ENCODE data around the gene ZNF358.
"Not testable (repeated sequence)": the region's sequence is repeated elsewhere in the genome, so short reads cannot be mapped to it uniquely, and the experiment has no call there.

ZNF358 gene

DNA sequence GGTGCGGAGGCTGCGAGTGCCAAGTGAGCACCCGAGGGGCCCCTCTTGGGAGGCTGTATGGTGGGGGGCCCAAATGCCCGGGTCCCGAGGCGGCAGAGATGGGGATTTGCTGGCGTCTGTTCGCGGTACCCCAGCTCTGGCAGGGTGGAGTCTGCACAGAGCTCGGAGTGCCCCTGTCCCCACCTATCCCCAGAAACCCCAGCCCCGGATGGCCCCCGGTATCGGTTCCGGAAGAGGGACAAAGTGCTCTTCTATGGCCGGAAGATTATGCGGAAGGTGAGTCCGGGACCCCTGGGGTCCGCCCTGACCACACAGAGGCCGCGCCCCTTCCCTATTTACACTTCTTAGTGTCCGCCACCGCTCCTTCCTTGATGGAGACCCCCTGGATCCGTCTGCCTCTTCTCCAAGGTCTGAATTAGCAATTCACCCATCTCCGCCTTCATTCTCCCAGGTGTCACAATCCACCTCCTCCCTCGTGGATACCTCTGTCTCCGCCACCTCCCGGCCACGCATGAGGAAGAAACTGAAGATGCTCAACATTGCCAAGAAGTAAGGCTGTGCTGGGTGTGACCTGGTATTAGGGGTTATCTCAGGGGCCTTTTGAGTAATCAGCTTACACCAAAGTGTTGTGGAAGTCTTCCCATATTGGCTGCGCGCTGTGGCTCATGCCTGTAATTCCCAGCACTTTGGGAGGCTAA, 20.2 kb downstream of the ZNF358 start:
- no CpG with 5 or more reads among the region's 30 CpGs for WGBS, 2 donors (ENCODE audit: extremely low coverage in 2 of 2, insufficient read length in 2 of 2, insufficient replicate concordance in 1 of 2)
- Histone ChIP-seq H2BK15ac (ENCODE audit: low read length) (no peak overlapping the region), H4K8ac (ENCODE audit: low read depth, low read length) (no peak overlapping the region), H3K4me2 (ENCODE audit: insufficient read depth, low read length, poor library complexity, severe bottlenecking) (peak overlapping the region; percentile 76), H3K27ac (replicated peaks; ENCODE audit: low read length) (no peak overlapping the region), H3K14ac (ENCODE audit: low read length) (peak overlapping the region; percentile 39), H2BK5ac (ENCODE audit: low read length) (peak overlapping the region; percentile 98), H3K4me1 (ENCODE audit: control insufficient read depth in 2 of 2, insufficient read depth in 1 of 2, low read depth in 1 of 2, low read length in 2 of 2) (peaks cover 3 to 8% of the 10 kb centered on the region in 2 donors), H2BK12ac (ENCODE audit: low read length) (no peak overlapping the region), H2BK120ac (ENCODE audit: low read depth, low read length) (peak overlapping the region; percentile 61), H3K79me1 (ENCODE audit: low read depth, low read length) (peaks cover 4% of the 10 kb centered on the region), H3K9me3 (replicated peaks in 1 of 2; ENCODE audit: control insufficient read depth in 2 of 2, insufficient read depth in 1 of 2, low read depth in 1 of 2, low read length in 2 of 2) (no peaks in the 10 kb centered on the region), H3K27me3 (ENCODE audit: control insufficient read depth in 3 of 3, insufficient read depth in 3 of 3, low read depth in 1 of 3, low read length in 3 of 3) (no peaks in the 10 kb centered on the region), H3K36me3 (replicated peaks in 1 of 2; ENCODE audit: control insufficient read depth in 2 of 2, insufficient read depth in 2 of 2, low read length in 2 of 2) (peaks cover 16 to 18% of the 10 kb centered on the region in 2 donors), H3K9ac (ENCODE audit: low read depth, low read length, poor library complexity) (peak overlapping the region; percentile 78), H3K4ac (ENCODE audit: low read length) (no peak overlapping the region), H3K23ac (ENCODE audit: low read depth, low read length, poor library complexity) (peak overlapping the region; percentile 95), H4K91ac (ENCODE audit: low read depth, low read length, poor library complexity) (no peak overlapping the region), H2AK5ac (ENCODE audit: low read depth, low read length) (peak overlapping the region; percentile 99), H3K4me3 (ENCODE audit: low read length in 2 of 2) (peak overlapping the region; percentile 89 to 100), H3K18ac (ENCODE audit: low read length) (peak overlapping the region; percentile 95), H2AFZ (ENCODE audit: low read length) (peak overlapping the region; percentile 97)
- DNase-seq (ENCODE audit: low spot score), result no peak

GRCh38 chr19:7538990-7539389, 23.1 kb downstream of the ZNF358 start:
- not testable (repeated sequence) for H3K14ac ChIP-seq (ENCODE audit: low read length); H3K4me2 ChIP-seq (ENCODE audit: insufficient read depth, low read length, poor library complexity, severe bottlenecking); DNase-seq (ENCODE audit: low spot score); H2BK15ac ChIP-seq (ENCODE audit: low read length); H3K23ac ChIP-seq (ENCODE audit: low read depth, low read length, poor library complexity); H2BK5ac ChIP-seq (ENCODE audit: low read length); H3K9me3 ChIP-seq (replicated peaks in 1 of 2; ENCODE audit: control insufficient read depth in 2 of 2, insufficient read depth in 1 of 2, low read depth in 1 of 2, low read length in 2 of 2); H4K91ac ChIP-seq (ENCODE audit: low read depth, low read length, poor library complexity); H4K8ac ChIP-seq (ENCODE audit: low read depth, low read length); H3K79me1 ChIP-seq (ENCODE audit: low read depth, low read length); H2BK120ac ChIP-seq (ENCODE audit: low read depth, low read length); H2AFZ ChIP-seq (ENCODE audit: low read length); H3K18ac ChIP-seq (ENCODE audit: low read length); H3K4me1 ChIP-seq (ENCODE audit: control insufficient read depth in 2 of 2, insufficient read depth in 1 of 2, low read depth in 1 of 2, low read length in 2 of 2); H3K27ac ChIP-seq (replicated peaks; ENCODE audit: low read length); H2BK12ac ChIP-seq (ENCODE audit: low read length); H3K27me3 ChIP-seq (ENCODE audit: control insufficient read depth in 3 of 3, insufficient read depth in 3 of 3, low read depth in 1 of 3, low read length in 3 of 3); H2AK5ac ChIP-seq (ENCODE audit: low read depth, low read length); H3K9ac ChIP-seq (ENCODE audit: low read depth, low read length, poor library complexity); H3K4me3 ChIP-seq (ENCODE audit: low read length in 2 of 2); H3K4ac ChIP-seq (ENCODE audit: low read length)
- WGBS, 2 donors (ENCODE audit: extremely low coverage in 2 of 2, insufficient read length in 2 of 2, insufficient replicate concordance in 1 of 2), result no CpG with 5 or more reads among the region's 5 CpGs
- peaks cover 29 to 31% of the 10 kb centered on the region in 2 donors for H3K36me3 ChIP-seq (replicated peaks in 1 of 2; ENCODE audit: control insufficient read depth in 2 of 2, insufficient read depth in 2 of 2, low read length in 2 of 2)

- H3K79me1 ChIP-seq (ENCODE audit: low read depth, low read length), result peaks cover 4% of the 10 kb centered on the region
- H2BK12ac ChIP-seq (ENCODE audit: low read length), result no peak overlapping the region
- H2BK15ac ChIP-seq (ENCODE audit: low read length), result no peak overlapping the region
- no peak overlapping the region for H3K4me3 ChIP-seq (ENCODE audit: low read length in 2 of 2)
- H3K27ac ChIP-seq (replicated peaks; ENCODE audit: low read length), result no peak overlapping the region
- no peak overlapping the region for H2AK5ac ChIP-seq (ENCODE audit: low read depth, low read length)
- H3K36me3 ChIP-seq (replicated peaks in 1 of 2; ENCODE audit: control insufficient read depth in 2 of 2, insufficient read depth in 2 of 2, low read length in 2 of 2), result peaks cover 29 to 31% of the 10 kb centered on the region in 2 donors
- DNase-seq (ENCODE audit: low spot score), result no peak
- no peaks in the 10 kb centered on the region for H3K27me3 ChIP-seq (ENCODE audit: control insufficient read depth in 3 of 3, insufficient read depth in 3 of 3, low read depth in 1 of 3, low read length in 3 of 3)
- no peak overlapping the region for H3K23ac ChIP-seq (ENCODE audit: low read depth, low read length, poor library complexity)
- no peak overlapping the region for H3K14ac ChIP-seq (ENCODE audit: low read length)
- no peak overlapping the region for H2BK5ac ChIP-seq (ENCODE audit: low read length)
- no peak overlapping the region for H4K8ac ChIP-seq (ENCODE audit: low read depth, low read length)
- no peak overlapping the region for H2AFZ ChIP-seq (ENCODE audit: low read length)
- H3K9me3 ChIP-seq (replicated peaks in 1 of 2; ENCODE audit: control insufficient read depth in 2 of 2, insufficient read depth in 1 of 2, low read depth in 1 of 2, low read length in 2 of 2), result no peaks in the 10 kb centered on the region
- no peak overlapping the region for H4K91ac ChIP-seq (ENCODE audit: low read depth, low read length, poor library complexity)
- WGBS, 2 donors (ENCODE audit: extremely low coverage in 2 of 2, insufficient read length in 2 of 2, insufficient replicate concordance in 1 of 2), result no CpG with 5 or more reads among the region's 28 CpGs
- peaks cover 0 to 3% of the 10 kb centered on the region in 2 donors for H3K4me1 ChIP-seq (ENCODE audit: control insufficient read depth in 2 of 2, insufficient read depth in 1 of 2, low read depth in 1 of 2, low read length in 2 of 2)
- no peak overlapping the region for H3K18ac ChIP-seq (ENCODE audit: low read length)
- no peak overlapping the region for H3K9ac ChIP-seq (ENCODE audit: low read depth, low read length, poor library complexity)
- no peak overlapping the region for H3K4me2 ChIP-seq (ENCODE audit: insufficient read depth, low read length, poor library complexity, severe bottlenecking)
- H2BK120ac ChIP-seq (ENCODE audit: low read depth, low read length), result no peak overlapping the region
- H3K4ac ChIP-seq (ENCODE audit: low read length), result no peak overlapping the region
Observed at GRCh38 chr19:7539827-7540425, 24.0 kb downstream of the ZNF358 start.

DNA sequence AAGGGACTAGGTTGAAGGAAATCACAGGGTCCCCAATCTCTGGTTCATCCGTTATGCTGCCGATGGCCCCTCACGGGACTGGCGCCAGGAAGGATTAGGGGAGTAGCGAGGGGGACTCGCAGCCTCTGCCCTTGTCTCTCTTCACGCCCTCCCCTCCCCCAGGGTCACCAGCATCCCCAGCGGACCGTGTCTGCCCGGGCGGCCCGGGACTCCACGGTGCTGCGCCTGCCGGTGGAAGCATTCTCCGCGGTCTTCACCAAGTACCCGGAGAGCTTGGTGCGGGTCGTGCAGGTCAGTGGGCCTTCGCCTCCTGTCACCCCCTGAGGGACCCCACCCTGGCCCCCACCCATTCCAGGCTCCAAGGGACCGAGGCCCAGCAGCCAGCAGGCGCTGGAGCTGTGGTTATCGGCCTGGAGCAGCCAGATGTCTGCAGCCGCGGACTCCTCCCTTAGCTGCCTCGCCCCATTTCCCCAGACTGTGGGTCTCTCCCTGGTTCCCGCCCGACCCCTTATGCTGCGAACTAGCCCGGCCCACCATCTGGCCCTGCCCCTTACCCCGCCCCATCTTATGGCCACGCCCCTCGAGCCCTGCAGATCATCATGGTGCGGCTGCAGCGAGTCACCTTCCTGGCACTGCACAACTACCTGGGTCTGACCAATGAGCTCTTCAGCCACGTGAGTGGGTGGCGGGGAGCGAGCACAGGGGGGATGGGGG, 25.0 kb downstream of the ZNF358 start:
- no CpG with 5 or more reads among the region's 39 CpGs for WGBS, 2 donors (ENCODE audit: extremely low coverage in 2 of 2, insufficient read length in 2 of 2, insufficient replicate concordance in 1 of 2)
- Histone ChIP-seq H3K4me3 (ENCODE audit: low read length in 2 of 2) (no peak overlapping the region), H2AFZ (ENCODE audit: low read length) (no peak overlapping the region), H3K4ac (ENCODE audit: low read length) (no peak overlapping the region), H3K4me1 (ENCODE audit: control insufficient read depth in 2 of 2, insufficient read depth in 1 of 2, low read depth in 1 of 2, low read length in 2 of 2) (no peaks in the 10 kb centered on the region), H3K9ac (ENCODE audit: low read depth, low read length, poor library complexity) (peak overlapping the region; percentile 21), H3K23ac (ENCODE audit: low read depth, low read length, poor library complexity) (peak overlapping the region; percentile 80), H2BK12ac (ENCODE audit: low read length) (no peak overlapping the region), H3K9me3 (replicated peaks in 1 of 2; ENCODE audit: control insufficient read depth in 2 of 2, insufficient read depth in 1 of 2, low read depth in 1 of 2, low read length in 2 of 2) (no peaks in the 10 kb centered on the region), H4K8ac (ENCODE audit: low read depth, low read length) (no peak overlapping the region), H2BK5ac (ENCODE audit: low read length) (no peak overlapping the region), H2BK120ac (ENCODE audit: low read depth, low read length) (no peak overlapping the region), H3K27ac (replicated peaks; ENCODE audit: low read length) (no peak overlapping the region), H3K4me2 (ENCODE audit: insufficient read depth, low read length, poor library complexity, severe bottlenecking) (no peak overlapping the region), H2AK5ac (ENCODE audit: low read depth, low read length) (no peak overlapping the region), H3K27me3 (ENCODE audit: control insufficient read depth in 3 of 3, insufficient read depth in 3 of 3, low read depth in 1 of 3, low read length in 3 of 3) (no peaks in the 10 kb centered on the region), H3K79me1 (ENCODE audit: low read depth, low read length) (peaks cover 2% of the 10 kb centered on the region), H3K14ac (ENCODE audit: low read length) (no peak overlapping the region), H2BK15ac (ENCODE audit: low read length) (no peak overlapping the region), H3K36me3 (replicated peaks in 1 of 2; ENCODE audit: control insufficient read depth in 2 of 2, insufficient read depth in 2 of 2, low read length in 2 of 2) (peaks cover 29 to 31% of the 10 kb centered on the region in 2 donors), H4K91ac (ENCODE audit: low read depth, low read length, poor library complexity) (no peak overlapping the region), H3K18ac (ENCODE audit: low read length) (no peak overlapping the region)
- DNase-seq (ENCODE audit: low spot score), result no peak

All from neuronal stem cell (in vitro differentiated cells).